GM12878 (cell line): ENCODE measurements around the gene IFNG-AS1. TPM values are rescaled to one million over a fixed set of nuclear protein-coding genes. Genes with fewer than 3 reads are reported as not detected.

Experiments
- ATAC-seq: fragments of 200-7000 bp; cut with Tn5 transposase; 3 replicates; pipeline ENCODE4 v1.9.1; 2020; ENCODE audit warnings: mild to moderate bottlenecking, moderate library complexity
- BruUV-seq: library from RNA; stranded (reverse); fragments of 400-500 nt; replicated peaks from 2 replicates; lab custom pipeline; 2021; lab: Mats Ljungman, UMichigan
- CTCF ChIA-PET: fragments of 300-600 bp; sonication (Branson Sonifier 250); formaldehyde crosslinking; extraction: SDS; loops from one replicate; lab custom pipeline; 2021; ENCODE audit warnings: inconsistent platforms; lab: Yijun Ruan, JAX
- POLR2A ChIA-PET: fragments of 350-600 bp; formaldehyde crosslinking; extraction: SDS; loops from one replicate; lab custom pipeline; 2021; ENCODE audit warnings: inconsistent platforms; lab: Charles Lee
- RAD21 ChIA-PET: fragments of 300-600 bp; sonication (Branson Sonifier 250); formaldehyde crosslinking; loops from one replicate; lab custom pipeline; 2023; ENCODE audit warnings: antibody characterized with exemption; ENCODE audit not compliant: unreplicated experiment; lab: Charles Lee
- SMC1A ChIA-PET: fragments of 300-600 bp; sonication (Branson Sonifier 250); formaldehyde crosslinking; loops from one replicate; lab custom pipeline; 2023; ENCODE audit not compliant: unreplicated experiment, uncharacterized antibody; lab: Charles Lee
- DNase-seq: peaks from one replicate; pipeline ENCODE4 v3.0.0-alpha.2; 2011; ENCODE audit warnings: low read depth, low spot score
- FAIRE-seq: peaks from 3 replicates; lab custom pipeline; 2011; peaks lifted over from hg19 to GRCh38; lab: Jason Lieb, UNC
- H2AFZ ChIP-seq: 2 replicates; pipeline ENCODE4 v1.6.0; 2011; ENCODE audit warnings: low read depth, low read length, control low read depth; ENCODE audit not compliant: control insufficient read depth
- H3K27ac ChIP-seq: 2 replicates; pipeline ENCODE4 v1.5.1; 2011; ENCODE audit warnings: control low read depth; ENCODE audit not compliant: control insufficient read depth, insufficient read depth
- H3K27me3 ChIP-seq, 2 experiments: replicated peaks in 1 of 2; 2 replicates each; pipeline versions ENCODE4 v1.6.0 to v1.6.1; 2011; ENCODE audit warnings: low read length in 1 of 2; ENCODE audit not compliant: control insufficient read depth in 2 of 2, insufficient read depth in 2 of 2
- H3K36me3 ChIP-seq, 2 experiments: 2 replicates each; pipeline ENCODE4 v1.5.1; 2011; ENCODE audit warnings: low read length in 1 of 2; ENCODE audit not compliant: control insufficient read depth in 2 of 2, insufficient read depth in 2 of 2
- H3K4me1 ChIP-seq: 2 replicates; pipeline ENCODE4 v1.6.1; 2011; ENCODE audit warnings: mild to moderate bottlenecking, low read length, moderate library complexity, mixed read lengths; ENCODE audit not compliant: control insufficient read depth, insufficient read depth
- H3K4me2 ChIP-seq: 2 replicates; pipeline ENCODE4 v1.6.0; 2011; ENCODE audit warnings: control low read depth; ENCODE audit not compliant: control insufficient read depth, insufficient read depth
- H3K4me3 ChIP-seq: fragments of 200-600 bp; sonication (generic); 2 replicates; pipeline ENCODE4 v1.5.1; 2016
- H3K79me2 ChIP-seq: 2 replicates; pipeline ENCODE4 v1.6.0; 2011; ENCODE audit warnings: low read length; ENCODE audit not compliant: control insufficient read depth, insufficient read depth
- H3K9ac ChIP-seq: 2 replicates; pipeline ENCODE4 v1.8.0; 2011; ENCODE audit warnings: low read length, control low read depth, mixed read lengths; ENCODE audit not compliant: control insufficient read depth, insufficient read depth
- H3K9me3 ChIP-seq: replicated peaks from 3 replicates; pipeline ENCODE4 v1.5.1; 2011; ENCODE audit warnings: mild to moderate bottlenecking, low read length; ENCODE audit not compliant: control insufficient read depth, insufficient read depth
- H4K20me1 ChIP-seq: 2 replicates; pipeline ENCODE4 v1.6.0; 2011; ENCODE audit not compliant: control insufficient read depth, insufficient read depth
- EED ChIP-seq: sonication (generic); IDR thresholded peaks from 2 replicates; pipeline ENCODE4 v1.6.1; 2016; ENCODE audit warnings: antibody characterized with exemption, low read depth
- SIX5 ChIP-seq: IDR thresholded peaks from 2 replicates; pipeline ENCODE4 v1.6.1; 2011; ENCODE audit warnings: mild to moderate bottlenecking, low read depth, low read length, moderate library complexity; ENCODE audit not compliant: severe bottlenecking
- SP1 ChIP-seq: IDR thresholded peaks from one replicate; pipeline ENCODE4 v1.6.1; 2011; ENCODE audit warnings: low read depth, low read length
- ZNF217 ChIP-seq: fragments of 450-650 bp; IDR thresholded peaks from 2 replicates; pipeline ENCODE4 v1.6.1; 2017; ENCODE audit warnings: antibody characterized with exemption, mild to moderate bottlenecking
- WGBS: methylation state at CpG from one replicate; pipeline ENCODE4 v1.1.6; 2016; ENCODE audit warnings: low lambda C conversion rate; ENCODE audit not compliant: insufficient replicate concordance, insufficient coverage; ENCODE audit errors: missing lambda C conversion rate; 5-methylcytosine and 5-hydroxymethylcytosine counted together
- in situ Hi-C: fragments of 300-500 bp; cut with MboI; formaldehyde crosslinking; loops from 9 replicates; pipeline ENCODE4 v1.14.3; 2018; ENCODE audit warnings: mixed read lengths
- intact Hi-C: fragments of 100-400 bp; cut with micrococcal nuclease; formaldehyde crosslinking; loops from one replicate; pipeline ENCODE4 v1.14.2; 2022; ENCODE audit not compliant: unreplicated experiment
- polyA plus RNA-seq, 11 experiments: library from polyadenylated mRNA; depleted of rRNA in 4 of 11; unstranded in 6 of 11; stranded (reverse) in 5 of 11; fragments of >200 nt; fragmentation: Nextera tagmentation in 4 of 11; fragmentation: Illumina TruSeq in 1 of 11; extraction: Ambion mirVana in 4 of 11; extraction: Trizol in 1 of 11; gene quantifications; 1 replicate in 1 of 11; 2 replicates in 10 of 11; pipeline versions ENCODE4 v1.2.1 to v1.2.3, GENCODE V29; 2011 to 2016; ENCODE audit warnings: inconsistent platforms in 2 of 11, missing spikeins in 2 of 11, low read depth in 1 of 11
- total RNA-seq, 4 experiments: library from RNA; depleted of rRNA in 3 of 4; stranded (reverse); fragments of >200 nt in 3 of 4; fragmentation: Illumina TruSeq in 1 of 4; extraction: Trizol in 1 of 4; gene quantifications; 2 replicates each; pipeline versions ENCODE4 v1.2.1 to v1.2.3, GENCODE V29; 2013 to 2021
- TF ChIP-seq, protein P1 (sequence below): fragments of 450-650 bp; IDR thresholded peaks from 2 replicates; pipeline ENCODE4 v1.6.1; 2016; ENCODE audit warnings: mild to moderate bottlenecking, moderate library complexity, borderline replicate concordance

IFNG-AS1 gene
- total and polyA plus RNA-seq, 10 of the 15 experiments (the other 5 are each of a cell fraction or from before 2014, with no cell fraction given) = 0.40 to 1.9 (median 1.3) TPM

DNA sequence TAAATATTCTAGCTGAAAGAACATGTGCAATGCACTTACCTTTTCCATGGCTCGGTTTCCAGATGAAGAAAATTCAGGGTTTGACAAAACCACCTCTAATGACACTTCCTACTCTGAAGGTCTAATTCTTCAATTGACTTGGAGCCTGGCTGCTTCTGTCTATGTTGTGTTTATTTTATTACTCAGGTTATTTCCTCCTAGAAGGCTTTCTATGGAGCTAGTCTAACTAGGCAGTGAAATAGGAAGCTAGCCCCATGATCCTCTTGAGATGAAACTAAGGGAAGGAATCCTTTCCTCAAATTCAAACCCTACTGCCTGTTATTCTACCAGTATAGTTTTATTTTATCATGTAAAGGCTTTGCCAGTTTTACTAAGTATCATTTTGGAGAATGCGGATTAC lies 20.9 kb upstream of the IFNG-AS1 start (continued):
- TF ChIP-seq, protein P1, sequence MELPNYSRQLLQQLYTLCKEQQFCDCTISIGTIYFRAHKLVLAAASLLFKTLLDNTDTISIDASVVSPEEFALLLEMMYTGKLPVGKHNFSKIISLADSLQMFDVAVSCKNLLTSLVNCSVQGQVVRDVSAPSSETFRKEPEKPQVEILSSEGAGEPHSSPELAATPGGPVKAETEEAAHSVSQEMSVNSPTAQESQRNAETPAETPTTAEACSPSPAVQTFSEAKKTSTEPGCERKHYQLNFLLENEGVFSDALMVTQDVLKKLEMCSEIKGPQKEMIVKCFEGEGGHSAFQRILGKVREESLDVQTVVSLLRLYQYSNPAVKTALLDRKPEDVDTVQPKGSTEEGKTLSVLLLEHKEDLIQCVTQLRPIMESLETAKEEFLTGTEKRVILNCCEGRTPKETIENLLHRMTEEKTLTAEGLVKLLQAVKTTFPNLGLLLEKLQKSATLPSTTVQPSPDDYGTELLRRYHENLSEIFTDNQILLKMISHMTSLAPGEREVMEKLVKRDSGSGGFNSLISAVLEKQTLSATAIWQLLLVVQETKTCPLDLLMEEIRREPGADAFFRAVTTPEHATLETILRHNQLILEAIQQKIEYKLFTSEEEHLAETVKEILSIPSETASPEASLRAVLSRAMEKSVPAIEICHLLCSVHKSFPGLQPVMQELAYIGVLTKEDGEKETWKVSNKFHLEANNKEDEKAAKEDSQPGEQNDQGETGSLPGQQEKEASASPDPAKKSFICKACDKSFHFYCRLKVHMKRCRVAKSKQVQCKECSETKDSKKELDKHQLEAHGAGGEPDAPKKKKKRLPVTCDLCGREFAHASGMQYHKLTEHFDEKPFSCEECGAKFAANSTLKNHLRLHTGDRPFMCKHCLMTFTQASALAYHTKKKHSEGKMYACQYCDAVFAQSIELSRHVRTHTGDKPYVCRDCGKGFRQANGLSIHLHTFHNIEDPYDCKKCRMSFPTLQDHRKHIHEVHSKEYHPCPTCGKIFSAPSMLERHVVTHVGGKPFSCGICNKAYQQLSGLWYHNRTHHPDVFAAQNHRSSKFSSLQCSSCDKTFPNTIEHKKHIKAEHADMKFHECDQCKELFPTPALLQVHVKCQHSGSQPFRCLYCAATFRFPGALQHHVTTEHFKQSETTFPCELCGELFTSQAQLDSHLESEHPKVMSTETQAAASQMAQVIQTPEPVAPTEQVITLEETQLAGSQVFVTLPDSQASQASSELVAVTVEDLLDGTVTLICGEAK = no peak
- TF ChIP-seq EED = no peak

DNA sequence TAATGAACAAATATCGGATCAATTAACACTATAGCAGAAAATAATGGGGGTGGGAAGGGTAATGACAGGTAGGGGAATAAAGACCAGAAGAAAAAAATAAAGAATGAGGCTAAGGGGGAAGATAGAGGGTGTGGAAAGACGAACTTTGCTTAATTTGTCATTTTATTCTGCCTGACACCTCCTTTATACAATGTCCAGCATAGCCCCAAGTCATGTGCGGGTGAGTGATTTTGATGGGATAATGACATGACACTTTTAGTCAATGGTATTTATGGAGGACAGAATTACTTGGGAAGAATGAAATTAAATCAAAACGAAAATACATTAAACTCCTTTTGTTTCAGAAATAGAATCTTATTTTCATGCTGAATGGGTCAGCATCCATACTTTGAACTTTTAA lies 20.5 kb upstream of the IFNG-AS1 start:
- 47% methylated on average over 4 of the region's 4 CpGs for WGBS
- Histone ChIP-seq H3K27ac (no peak overlapping the region), H3K4me2 (no peak overlapping the region), H4K20me1 (no peaks in the 10 kb centered on the region), H3K9me3 (no peaks in the 10 kb centered on the region; the same call in 2 of the 3 replicates), H3K36me3 (no peaks in the 10 kb centered on the region), H2AFZ (no peak overlapping the region), H3K4me3 (no peak overlapping the region), H3K9ac (no peak overlapping the region), H3K4me1 (peaks cover 8% of the 10 kb centered on the region; the same call in 1 of the 2 replicates), H3K27me3 (peaks cover 0 to 2% of the 10 kb centered on the region in 2 experiments; a peak in 2 of 4 replicates), H3K79me2 (no peaks in the 10 kb centered on the region)
- POLR2A ChIA-PET = interaction anchor here (1.3 to 2.7 kb wide), 2 partner anchors 13 to 23 kb away, joined by 3 to 7 read pairs; no protein-coding TSS in a partner anchor
- no peak for ATAC-seq
- intact Hi-C loops = no loop called here
- FAIRE-seq = no peak
- CTCF ChIA-PET = interaction anchor here (1.6 to 2.0 kb wide), 2 partner anchors 11 to 26 kb away, joined by 5 to 8 read pairs; no protein-coding TSS in a partner anchor
- DNase-seq = no peak
- TF ChIP-seq SIX5 = no peak
- no peak for TF ChIP-seq SP1
- TF ChIP-seq ZNF217 = no peak
- SMC1A ChIA-PET = interaction anchor here (1.0 to 1.8 kb wide), 10 partner anchors 9 to 25 kb away, joined by 3 to 6 read pairs (median 4); no protein-coding TSS in a partner anchor
- in situ Hi-C loops = no loop called here
- RAD21 ChIA-PET = interaction anchor here (1.2 to 1.5 kb wide), 2 partner anchors 13 to 17 kb away, joined by 3 to 5 read pairs; no protein-coding TSS in a partner anchor
- BruUV-seq = no TSS peak
